Measurements from ENCODE around the gene PLA2G4D.

Gene PLA2G4D

GRCh38 chr15:42072141-42072685, 22.1 kb downstream of the PLA2G4D start:
- Histone ChIP-seq H4K20me1 (ENCODE audit: insufficient read depth, low read length) (no peaks in the 10 kb centered on the region), H3K4me3 (ENCODE audit: low read length) (no peak overlapping the region), H2AFZ (ENCODE audit: low read length) (no peak overlapping the region), H3K27ac (ENCODE audit: low read length) (no peak overlapping the region), H3K4me2 (ENCODE audit: low read depth, low read length) (no peak overlapping the region), H3K79me2 (ENCODE audit: low read length) (no peaks in the 10 kb centered on the region), H3K36me3 (replicated peaks; ENCODE audit: insufficient read depth, low read length) (no peaks in the 10 kb centered on the region), H3K4me1 (ENCODE audit: low read length) (no peaks in the 10 kb centered on the region), H3F3A (ENCODE audit: insufficient read depth, low read length) (no peaks in the 10 kb centered on the region), H3K9me3 (replicated peaks; ENCODE audit: insufficient read depth, low read length) (no peaks in the 10 kb centered on the region), H3K9me2 (replicated peaks; ENCODE audit: insufficient read depth, low read length) (no peaks in the 10 kb centered on the region), H3K27me3 (replicated peaks; ENCODE audit: insufficient read depth, low read length) (no peaks in the 10 kb centered on the region), H3K9ac (ENCODE audit: low read length) (no peak overlapping the region)
- DNase-seq: no peak
- TF ChIP-seq EZH2 (optimal IDR thresholded peaks at IDR 0.05; ENCODE audit: low read depth, low read length) (no peak), CTCF (IDR thresholded peaks at IDR 0.05; ENCODE audit: low read length) (no peak), EZH2phosphoT487 (IDR thresholded peaks at IDR 0.05; ENCODE audit: low read length) (no peak)

- no peaks in the 10 kb centered on the region for H3K79me2 ChIP-seq (ENCODE audit: low read length)
- H3K4me2 ChIP-seq (ENCODE audit: low read depth, low read length): no peak overlapping the region
- no peaks in the 10 kb centered on the region for H3K27me3 ChIP-seq (replicated peaks; ENCODE audit: insufficient read depth, low read length)
- no peaks in the 10 kb centered on the region for H3K9me2 ChIP-seq (replicated peaks; ENCODE audit: insufficient read depth, low read length)
- H3K36me3 ChIP-seq (replicated peaks; ENCODE audit: insufficient read depth, low read length): no peaks in the 10 kb centered on the region
- no peak overlapping the region for H3K27ac ChIP-seq (ENCODE audit: low read length)
- no peak overlapping the region for H3K9ac ChIP-seq (ENCODE audit: low read length)
- H4K20me1 ChIP-seq (ENCODE audit: insufficient read depth, low read length): no peaks in the 10 kb centered on the region
- H3K4me3 ChIP-seq (ENCODE audit: low read length): no peak overlapping the region
- TF ChIP-seq CTCF (IDR thresholded peaks at IDR 0.05; ENCODE audit: low read length) (no peak), EZH2phosphoT487 (IDR thresholded peaks at IDR 0.05; ENCODE audit: low read length) (no peak), EZH2 (optimal IDR thresholded peaks at IDR 0.05; ENCODE audit: low read depth, low read length) (no peak)
- peaks cover under 1% of the 10 kb centered on the region; the same call in 1 of the 2 replicates for H3K4me1 ChIP-seq (ENCODE audit: low read length)
- no peaks in the 10 kb centered on the region for H3K9me3 ChIP-seq (replicated peaks; ENCODE audit: insufficient read depth, low read length)
- no peaks in the 10 kb centered on the region for H3F3A ChIP-seq (ENCODE audit: insufficient read depth, low read length)
- no peak for DNase-seq
- no peak overlapping the region for H2AFZ ChIP-seq (ENCODE audit: low read length)
These were observed 22.6 kb downstream of the PLA2G4D start for GRCh38 chr15:42071717-42072116.

- H4K20me1 ChIP-seq (ENCODE audit: insufficient read depth, low read length): no peaks in the 10 kb centered on the region
- H3K9me3 ChIP-seq (replicated peaks; ENCODE audit: insufficient read depth, low read length): no peaks in the 10 kb centered on the region
- H3K9ac ChIP-seq (ENCODE audit: low read length): no peak overlapping the region
- no peaks in the 10 kb centered on the region for H3K79me2 ChIP-seq (ENCODE audit: low read length)
- TF ChIP-seq CTCF (IDR thresholded peaks at IDR 0.05; ENCODE audit: low read length) (no peak), EZH2 (optimal IDR thresholded peaks at IDR 0.05; ENCODE audit: low read depth, low read length) (no peak), EZH2phosphoT487 (IDR thresholded peaks at IDR 0.05; ENCODE audit: low read length) (no peak)
- no peaks in the 10 kb centered on the region for H3K27me3 ChIP-seq (replicated peaks; ENCODE audit: insufficient read depth, low read length)
- no peaks in the 10 kb centered on the region for H3F3A ChIP-seq (ENCODE audit: insufficient read depth, low read length)
- H2AFZ ChIP-seq (ENCODE audit: low read length): no peak overlapping the region
- H3K27ac ChIP-seq (ENCODE audit: low read length): no peak overlapping the region
- H3K4me3 ChIP-seq (ENCODE audit: low read length): no peak overlapping the region
- DNase-seq: no peak
- H3K36me3 ChIP-seq (replicated peaks; ENCODE audit: insufficient read depth, low read length): no peaks in the 10 kb centered on the region
- no peaks in the 10 kb centered on the region for H3K9me2 ChIP-seq (replicated peaks; ENCODE audit: insufficient read depth, low read length)
- H3K4me2 ChIP-seq (ENCODE audit: low read depth, low read length): no peak overlapping the region
- H3K4me1 ChIP-seq (ENCODE audit: low read length): peaks cover 3% of the 10 kb centered on the region; the same call in 1 of the 2 replicates
These were observed 23.4 kb downstream of the PLA2G4D start for GRCh38 chr15:42070976-42071350.
